Endothelial cell (in vitro differentiated cells): ENCODE data around the gene ALDH18A1. TPM values are rescaled to one million over a fixed set of nuclear protein-coding genes. Genes with fewer than 3 reads are reported as not detected.
A peak's percentile ranks its signal among the peaks of the same experiment; 100 is the strongest.

ENCODE experiments used
- DNase-seq: peaks from one replicate; pipeline ENCODE4 v3.0.0; 2021; ENCODE audit warnings: low spot score
- H3K27ac Mint-ChIP-seq: one replicate; pipeline ENCODE4 v1.8.0; 2021; ENCODE audit warnings: mixed read lengths, inconsistent platforms; ENCODE audit not compliant: unreplicated experiment
- H3K27me3 Mint-ChIP-seq: one replicate; pipeline ENCODE4 v1.8.0; 2021; ENCODE audit warnings: mild to moderate bottlenecking, moderate library complexity, mixed read lengths, inconsistent platforms; ENCODE audit not compliant: unreplicated experiment
- H3K36me3 Mint-ChIP-seq: one replicate; pipeline ENCODE4 v1.8.0; 2021; ENCODE audit warnings: mild to moderate bottlenecking, low read depth, mixed read lengths, inconsistent platforms; ENCODE audit not compliant: unreplicated experiment
- H3K4me1 Mint-ChIP-seq: one replicate; pipeline ENCODE4 v1.8.0; 2021; ENCODE audit warnings: mild to moderate bottlenecking, mixed read lengths, inconsistent platforms; ENCODE audit not compliant: unreplicated experiment
- H3K4me3 Mint-ChIP-seq: one replicate; pipeline ENCODE4 v1.8.0; 2021; ENCODE audit warnings: mild to moderate bottlenecking, mixed read lengths, inconsistent platforms; ENCODE audit not compliant: unreplicated experiment
- H3K9me3 Mint-ChIP-seq: one replicate; pipeline ENCODE4 v1.8.0; 2021; ENCODE audit warnings: mixed read lengths, inconsistent platforms; ENCODE audit not compliant: unreplicated experiment
- total RNA-seq: library from RNA; stranded (reverse); fragmentation: NEBNext Ultra II Directional; extraction: Animal tissue kit (Norgen Biotek cat#: 25700); gene quantifications from one replicate; pipeline ENCODE4 v1.2.1, GENCODE V29; 2021; ENCODE audit not compliant: unreplicated experiment
- TF ChIP-seq, protein P1 (sequence below): fragments of 200-600 bp; sonication (generic); IDR thresholded peaks from one replicate; pipeline ENCODE4 v1.5.0; 2021; ENCODE audit warnings: antibody characterized with exemption; ENCODE audit not compliant: unreplicated experiment

Gene ALDH18A1
- total RNA-seq, 1 donor from 2014 or later: 52.0 TPM

DNA sequence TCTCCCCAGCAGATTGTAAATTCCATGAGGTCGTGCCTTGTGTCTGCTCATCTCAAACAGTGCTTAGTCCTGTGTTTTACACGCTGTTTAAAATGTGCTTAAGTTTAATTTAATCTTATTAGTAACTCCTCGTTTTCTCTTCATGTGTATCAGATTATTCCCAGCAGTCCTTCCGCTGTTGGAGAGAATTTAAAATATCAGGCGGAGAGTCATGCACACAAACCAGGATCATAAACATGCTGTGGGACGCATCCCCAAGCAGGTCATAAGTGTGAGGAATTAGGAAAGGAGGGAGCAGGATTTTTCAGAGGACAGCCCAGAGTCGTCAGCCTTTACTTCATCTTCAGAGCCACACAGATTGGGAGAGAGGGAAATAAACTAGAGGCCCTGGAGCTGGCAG is 91.2 kb downstream of the ALDH18A1 start:
- H3K9me3 Mint-ChIP-seq: no peaks in the 10 kb centered on the region
- peaks cover 3% of the 10 kb centered on the region for H3K36me3 Mint-ChIP-seq
- peaks cover 31% of the 10 kb centered on the region for H3K4me1 Mint-ChIP-seq
- TF ChIP-seq, protein P1, sequence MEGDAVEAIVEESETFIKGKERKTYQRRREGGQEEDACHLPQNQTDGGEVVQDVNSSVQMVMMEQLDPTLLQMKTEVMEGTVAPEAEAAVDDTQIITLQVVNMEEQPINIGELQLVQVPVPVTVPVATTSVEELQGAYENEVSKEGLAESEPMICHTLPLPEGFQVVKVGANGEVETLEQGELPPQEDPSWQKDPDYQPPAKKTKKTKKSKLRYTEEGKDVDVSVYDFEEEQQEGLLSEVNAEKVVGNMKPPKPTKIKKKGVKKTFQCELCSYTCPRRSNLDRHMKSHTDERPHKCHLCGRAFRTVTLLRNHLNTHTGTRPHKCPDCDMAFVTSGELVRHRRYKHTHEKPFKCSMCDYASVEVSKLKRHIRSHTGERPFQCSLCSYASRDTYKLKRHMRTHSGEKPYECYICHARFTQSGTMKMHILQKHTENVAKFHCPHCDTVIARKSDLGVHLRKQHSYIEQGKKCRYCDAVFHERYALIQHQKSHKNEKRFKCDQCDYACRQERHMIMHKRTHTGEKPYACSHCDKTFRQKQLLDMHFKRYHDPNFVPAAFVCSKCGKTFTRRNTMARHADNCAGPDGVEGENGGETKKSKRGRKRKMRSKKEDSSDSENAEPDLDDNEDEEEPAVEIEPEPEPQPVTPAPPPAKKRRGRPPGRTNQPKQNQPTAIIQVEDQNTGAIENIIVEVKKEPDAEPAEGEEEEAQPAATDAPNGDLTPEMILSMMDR: no peak
- H3K27me3 Mint-ChIP-seq: peaks cover 11% of the 10 kb centered on the region
- DNase-seq: no peak
- no peak overlapping the region for H3K27ac Mint-ChIP-seq
- H3K4me3 Mint-ChIP-seq: no peak overlapping the region

DNA sequence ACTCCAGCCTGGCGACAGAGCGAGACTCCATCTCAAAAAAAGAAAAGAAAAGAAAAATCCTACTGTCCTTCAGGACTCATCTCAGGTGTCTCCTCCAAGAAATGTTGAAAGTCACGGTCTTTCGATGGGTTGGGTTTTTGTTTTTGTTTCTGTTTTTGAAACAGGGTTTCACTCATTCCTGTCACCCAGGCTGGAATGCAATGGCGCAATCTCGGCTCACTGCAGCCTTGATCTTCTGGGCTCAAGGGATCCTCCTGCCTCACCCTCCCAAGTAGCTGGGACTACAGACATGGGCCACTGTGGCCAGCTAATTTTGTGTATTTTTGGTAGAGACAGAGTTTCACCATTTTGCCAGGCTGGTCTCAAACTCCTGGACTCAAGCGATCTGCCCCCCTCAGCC is 92.2 kb downstream of the ALDH18A1 start:
- Mint-ChIP-seq H3K4me1 (peaks cover 41% of the 10 kb centered on the region), H3K36me3 (peaks cover 3% of the 10 kb centered on the region), H3K4me3 (no peak overlapping the region), H3K9me3 (no peaks in the 10 kb centered on the region), H3K27ac (no peak overlapping the region), H3K27me3 (peaks cover 10% of the 10 kb centered on the region)
- TF ChIP-seq, protein P1: no peak
- DNase-seq: no peak

DNA sequence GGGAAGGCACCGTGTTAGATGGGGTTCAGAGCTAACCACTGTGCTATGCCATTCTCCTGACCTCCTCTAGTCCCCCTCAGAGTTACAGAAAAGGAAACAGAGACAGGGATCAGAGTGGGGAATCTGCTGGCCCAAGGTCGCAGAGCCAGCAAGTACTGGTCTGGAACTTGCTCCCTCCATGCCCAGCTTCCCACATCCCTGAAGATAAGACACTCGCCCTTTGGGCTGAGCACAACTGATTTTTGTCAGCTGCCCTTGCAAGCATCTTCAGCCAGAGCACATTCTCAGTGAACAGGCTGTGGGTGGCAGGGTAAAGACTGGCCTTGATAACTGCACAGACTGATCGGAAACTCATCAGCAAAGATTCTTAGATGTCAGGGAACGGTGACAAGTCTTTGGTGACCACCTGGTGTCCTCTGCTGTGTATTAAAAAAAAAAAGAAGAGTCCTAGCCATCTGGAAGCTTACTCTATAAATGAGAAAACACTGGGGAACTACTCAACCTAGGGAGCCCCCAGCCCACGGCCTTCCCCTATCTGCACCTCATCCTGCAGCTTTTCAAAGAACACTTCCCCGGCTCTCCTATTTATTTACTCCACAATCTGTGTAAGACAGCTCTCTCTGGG is 94.1 kb downstream of the ALDH18A1 start:
- peaks cover 16% of the 10 kb centered on the region for H3K27me3 Mint-ChIP-seq
- peaks cover 53% of the 10 kb centered on the region for H3K4me1 Mint-ChIP-seq
- TF ChIP-seq, protein P1: no peak
- DNase-seq: no peak
- no peaks in the 10 kb centered on the region for H3K9me3 Mint-ChIP-seq
- H3K27ac Mint-ChIP-seq: peak overlapping the region; percentile 10
- peaks cover 8% of the 10 kb centered on the region for H3K36me3 Mint-ChIP-seq
- H3K4me3 Mint-ChIP-seq: peak overlapping the region; percentile 72

DNA sequence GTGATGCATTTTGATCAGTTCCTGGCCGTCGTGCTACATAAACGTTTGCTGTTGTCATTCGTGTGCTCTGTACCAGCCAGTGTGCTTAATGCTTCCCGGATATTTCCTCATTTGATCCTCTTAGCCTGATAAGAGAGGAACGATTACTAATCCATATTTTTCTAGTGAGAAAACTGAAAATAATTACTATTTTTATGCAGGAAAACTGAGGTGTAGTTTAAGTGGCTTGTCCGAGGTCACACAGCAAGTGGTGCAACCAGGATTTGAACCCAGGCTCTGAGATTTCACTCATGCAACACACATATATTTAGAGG is 94.7 kb downstream of the ALDH18A1 start:
- Mint-ChIP-seq H3K4me1 (peaks cover 57% of the 10 kb centered on the region), H3K27me3 (peaks cover 16% of the 10 kb centered on the region), H3K9me3 (no peaks in the 10 kb centered on the region), H3K27ac (peak overlapping the region; percentile 93), H3K36me3 (peaks cover 8% of the 10 kb centered on the region), H3K4me3 (peak overlapping the region; percentile 90)
- TF ChIP-seq, protein P1: no peak
- DNase-seq: no peak

DNA sequence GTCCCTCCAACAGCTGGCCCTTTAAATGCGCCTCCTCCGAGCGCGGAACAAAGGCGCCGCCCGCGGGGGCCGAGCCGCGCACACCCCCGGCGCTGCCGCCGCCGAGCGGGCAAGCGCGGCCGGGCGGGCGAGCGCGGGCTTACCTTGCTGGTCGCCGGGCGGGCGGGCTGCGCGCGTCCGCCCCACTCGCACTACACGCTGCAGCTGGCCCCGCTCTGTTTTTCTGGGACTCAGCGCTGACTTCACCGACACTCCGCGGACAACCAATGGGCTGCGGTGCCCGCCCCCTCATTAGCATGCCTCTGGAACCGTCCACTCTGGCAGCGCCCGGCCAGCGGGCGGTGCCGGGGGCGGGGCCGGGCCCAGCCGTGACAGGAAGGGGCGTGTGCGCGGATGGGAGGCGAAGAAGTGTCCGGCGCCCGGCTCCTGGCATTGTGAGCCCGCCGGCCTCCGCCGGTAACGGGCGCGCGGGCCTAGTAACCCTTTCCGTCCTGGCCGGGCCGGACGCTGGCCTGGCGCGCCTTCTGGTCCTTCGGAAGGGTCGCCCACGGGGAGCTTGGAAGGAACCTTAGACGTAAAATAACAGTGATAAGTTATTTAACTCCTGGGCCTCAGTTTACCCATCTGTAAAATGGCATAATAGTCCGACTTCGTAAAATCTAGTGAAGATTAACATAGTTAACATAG is 95.2 kb downstream of the ALDH18A1 start, which contains the start of gene SORBS1:
SORBS1 (minus strand) TSS at position 195 of the 687 bp plus-strand sequence. CDS start 120,236 bp downstream, outside the sequence.
- peak within 1 kb of the TSS; percentile 93 for H3K27ac Mint-ChIP-seq
- H3K4me3 Mint-ChIP-seq: peak within 1 kb of the TSS; percentile 95
- peak; percentile 95 for DNase-seq
- peaks cover 59% of the 10 kb centered on the region for H3K4me1 Mint-ChIP-seq
- TF ChIP-seq, protein P1: no peak
- no peaks in the 10 kb centered on the region for H3K9me3 Mint-ChIP-seq
- H3K27me3 Mint-ChIP-seq: peaks cover 13% of the 10 kb centered on the region
- H3K36me3 Mint-ChIP-seq: peaks cover 8% of the 10 kb centered on the region
